DMS79 treated with DMSO at 0.1 percent for 48 hours (cell line): ENCODE results near the gene PUM1.
"Not testable (repeated sequence)": the region's sequence is repeated elsewhere in the genome, so short reads cannot be mapped to it uniquely, and the experiment has no call there.

Experiments
- DNase-seq: peaks from one replicate; lab custom pipeline; 2025; lab: John Stamatoyannopoulos, UW

Gene PUM1

DNA sequence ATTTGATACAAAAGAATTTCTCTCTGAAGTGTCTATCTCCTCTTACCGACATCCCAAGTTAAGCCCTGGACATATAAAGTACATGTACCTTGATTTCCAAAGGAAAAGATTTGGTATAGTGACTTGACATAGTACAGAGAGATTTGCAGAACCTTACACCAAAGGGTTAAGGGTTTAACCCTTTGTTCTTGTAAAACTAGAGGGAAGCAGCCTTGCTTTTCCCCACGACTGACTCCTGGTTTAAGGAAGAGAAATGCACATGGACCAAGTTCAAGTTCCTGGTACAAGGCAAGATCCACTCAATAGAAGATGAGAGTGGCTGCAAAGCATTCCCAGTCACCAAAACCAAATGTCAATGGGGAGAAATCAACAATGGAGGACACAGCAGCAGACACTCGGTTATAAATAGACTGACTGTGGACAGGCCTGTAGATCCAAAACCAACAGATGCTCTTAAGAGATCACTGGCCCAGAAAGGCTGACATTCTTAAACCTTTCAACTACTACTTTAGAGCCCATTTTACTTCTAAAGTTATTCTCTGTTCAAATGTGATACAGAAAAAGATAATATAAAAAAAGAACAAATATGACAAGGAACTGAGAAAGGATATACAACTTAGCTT is 69.4 kb downstream of the PUM1 start:
- no peak for DNase-seq

DNA sequence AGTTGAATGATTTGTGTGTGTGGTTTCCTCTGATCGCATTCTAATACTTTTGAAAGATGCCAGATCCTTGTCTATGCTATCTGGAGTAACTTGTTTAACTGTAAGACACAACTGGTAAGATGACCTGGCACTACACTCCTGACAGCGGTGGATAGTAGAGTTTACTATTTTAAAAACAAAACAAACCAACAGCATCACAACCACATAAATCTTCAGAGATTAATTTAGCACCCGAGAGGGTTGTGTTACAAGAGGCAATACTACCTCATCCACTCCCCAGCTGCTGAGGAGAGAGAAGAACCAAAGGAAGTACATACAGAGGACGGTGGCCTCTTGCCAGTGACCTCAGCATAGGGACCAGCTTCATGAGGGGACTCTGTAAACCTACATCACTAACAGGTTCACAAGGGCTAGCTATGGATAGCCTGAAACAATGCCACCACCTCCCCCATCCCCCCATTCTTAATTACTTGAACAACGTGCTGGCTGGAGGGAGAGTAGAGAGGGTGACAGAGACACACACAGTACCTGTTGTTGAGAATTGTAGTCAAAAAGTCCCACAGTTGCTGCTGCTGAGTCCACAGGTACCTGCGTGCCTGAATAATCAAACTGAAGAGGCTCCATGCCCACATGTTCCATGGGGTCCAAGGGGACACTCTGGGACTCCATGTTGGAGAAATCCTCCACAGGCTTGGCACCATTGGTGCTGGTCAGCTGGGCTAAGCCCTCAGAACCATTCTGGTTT is 73.5 kb downstream of the PUM1 start:
- DNase-seq: no peak

DNA sequence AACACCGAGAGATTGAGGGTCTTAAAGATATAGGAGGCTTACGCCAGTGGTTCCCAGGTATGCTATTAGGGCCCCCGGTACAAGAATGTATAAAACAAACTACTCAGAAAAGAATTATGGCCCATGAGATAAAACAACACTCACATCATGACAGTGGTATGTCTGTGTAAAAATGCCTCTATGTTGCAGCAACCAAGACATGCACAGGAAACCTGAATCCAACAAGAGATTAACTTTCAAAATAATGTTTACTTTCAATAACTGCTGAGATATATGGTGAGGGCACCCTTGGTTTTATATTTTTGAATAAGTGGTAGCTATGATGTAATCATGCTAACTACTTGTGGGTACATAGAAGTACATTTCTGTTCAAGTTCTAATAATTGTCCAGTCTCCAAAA is 74.9 kb downstream of the PUM1 start:
- no peak for DNase-seq

DNA sequence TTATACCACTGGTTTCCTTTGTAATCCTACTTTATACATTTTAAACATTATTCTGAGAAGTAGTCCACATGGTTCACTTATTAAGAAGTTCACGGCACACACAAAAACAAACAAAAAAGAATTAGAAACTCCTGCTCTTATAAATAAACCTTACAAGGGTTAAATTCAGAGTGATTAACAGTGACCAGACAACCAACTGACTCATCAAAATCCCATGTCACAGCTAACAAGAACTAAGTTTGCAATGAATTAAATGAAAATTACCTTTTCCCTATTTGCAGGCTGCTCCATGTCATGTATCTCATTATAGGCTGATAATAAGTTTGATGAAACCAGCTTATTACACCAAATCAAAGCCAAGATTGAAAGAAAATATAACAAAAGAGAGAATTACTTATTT is 77.5 kb downstream of the PUM1 start:
- DNase-seq: no peak

DNA sequence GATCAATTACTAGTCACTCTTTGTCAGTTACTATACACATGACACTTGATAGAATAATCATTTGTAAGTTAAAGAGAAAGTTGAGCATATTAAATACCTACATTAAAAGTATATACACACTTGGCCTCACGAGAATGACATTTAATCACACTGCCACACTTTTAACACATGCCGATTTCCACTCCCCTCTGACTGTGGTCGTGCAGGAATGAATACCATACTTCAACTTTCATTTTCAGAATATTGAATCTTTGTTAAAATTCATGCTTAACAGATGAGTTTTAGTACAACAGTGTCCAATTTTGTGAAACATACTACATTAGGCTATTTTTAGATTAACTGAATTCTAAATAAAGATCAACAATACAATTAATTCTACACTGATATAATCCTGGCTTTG is 78.8 kb downstream of the PUM1 start:
- DNase-seq: no peak

DNA sequence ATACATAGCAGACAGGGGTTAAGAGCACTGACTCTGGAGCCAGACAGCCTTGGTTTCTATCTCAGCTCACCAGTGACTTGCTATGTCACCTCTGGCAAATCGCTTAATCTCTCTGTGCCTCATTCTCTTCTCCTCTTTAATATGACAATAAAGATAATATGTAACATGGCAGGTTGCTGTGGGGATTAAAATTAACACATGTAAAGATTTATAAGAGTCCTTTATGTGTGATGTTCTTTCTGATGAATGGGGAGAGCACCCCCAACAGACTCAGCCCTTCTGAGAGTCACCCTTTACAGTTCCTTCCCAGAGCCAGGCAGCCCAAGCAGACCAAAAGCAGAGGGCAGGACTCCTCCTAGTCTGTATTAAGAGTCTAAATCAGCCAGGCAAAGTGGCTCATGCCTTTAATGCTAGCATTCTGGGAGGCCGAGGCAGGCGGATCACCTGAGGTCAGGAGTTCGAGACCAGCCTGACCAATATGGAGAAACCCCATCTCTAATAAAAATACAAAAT is 80.5 kb downstream of the PUM1 start:
- DNase-seq: no peak

DNA sequence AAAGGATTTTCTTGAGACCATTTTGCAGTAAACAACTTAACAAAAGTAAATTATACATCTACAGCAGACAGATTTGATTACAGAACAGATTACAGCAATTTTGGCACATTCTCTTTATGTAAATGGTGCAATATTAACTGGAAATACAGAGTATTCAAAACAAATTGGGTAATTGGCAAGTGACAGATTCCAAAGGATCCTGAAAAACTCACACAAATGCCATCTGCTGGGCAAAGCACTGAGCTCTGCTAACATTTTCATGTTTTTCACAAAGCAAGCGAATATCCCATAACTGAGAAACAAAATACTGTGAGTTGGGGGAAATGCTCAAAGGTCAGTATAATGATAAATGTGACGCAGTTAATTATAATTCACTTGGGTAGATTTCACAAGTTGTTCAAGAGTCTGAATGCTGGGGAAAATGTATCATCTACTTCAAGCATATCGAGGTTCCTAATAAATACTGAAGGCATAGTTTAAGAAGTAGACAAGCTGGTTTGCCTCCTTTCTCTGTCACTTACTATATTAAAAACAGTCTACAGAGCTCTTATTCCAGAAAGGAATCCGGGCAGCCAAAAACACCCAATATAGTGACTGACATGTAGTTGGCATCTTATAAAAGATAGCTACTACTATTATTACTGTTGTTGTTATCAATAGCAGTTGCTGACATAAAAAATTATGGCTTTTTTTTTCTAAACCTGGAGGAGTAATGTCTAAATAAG is 81.2 kb downstream of the PUM1 start:
- no peak for DNase-seq

DNA sequence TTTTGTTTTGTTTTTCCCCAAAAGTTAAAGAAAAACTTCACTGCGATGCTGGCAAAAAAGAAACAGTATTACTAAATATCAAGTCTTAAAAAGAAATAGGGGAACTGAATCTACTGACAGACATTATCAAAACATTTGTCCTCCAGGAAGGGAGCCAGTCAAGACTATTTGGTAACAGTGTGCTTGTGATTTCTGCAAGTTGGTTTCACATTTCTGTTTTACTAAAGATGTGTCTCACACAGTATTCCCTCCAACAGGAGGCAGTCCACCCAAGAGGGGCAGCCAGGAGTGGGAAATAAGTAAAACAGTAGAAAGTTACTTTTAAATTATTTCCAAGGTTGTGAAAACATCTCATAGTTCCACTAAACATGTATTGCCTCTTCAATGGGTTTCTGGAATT is 82.6 kb downstream of the PUM1 start:
- no peak for DNase-seq

DNA sequence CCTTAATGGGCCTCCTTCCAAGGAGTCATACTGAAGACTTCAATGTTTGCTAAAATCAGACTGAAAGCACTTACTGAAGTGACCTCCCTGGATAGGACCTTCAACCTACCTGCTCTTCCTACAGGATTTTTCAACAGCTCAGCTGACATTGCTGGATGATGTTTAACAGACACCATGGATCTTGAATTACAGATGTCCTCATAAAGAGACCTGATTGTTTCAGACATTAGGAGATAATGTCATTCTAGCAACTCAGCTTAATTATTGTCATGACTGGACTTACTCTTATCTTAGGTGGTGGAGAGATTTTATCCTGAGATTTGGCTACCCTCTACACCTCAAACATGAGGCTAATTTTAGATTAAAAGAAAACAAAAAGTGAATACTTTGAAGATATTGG is 83.1 kb downstream of the PUM1 start:
- DNase-seq: no peak

DNA sequence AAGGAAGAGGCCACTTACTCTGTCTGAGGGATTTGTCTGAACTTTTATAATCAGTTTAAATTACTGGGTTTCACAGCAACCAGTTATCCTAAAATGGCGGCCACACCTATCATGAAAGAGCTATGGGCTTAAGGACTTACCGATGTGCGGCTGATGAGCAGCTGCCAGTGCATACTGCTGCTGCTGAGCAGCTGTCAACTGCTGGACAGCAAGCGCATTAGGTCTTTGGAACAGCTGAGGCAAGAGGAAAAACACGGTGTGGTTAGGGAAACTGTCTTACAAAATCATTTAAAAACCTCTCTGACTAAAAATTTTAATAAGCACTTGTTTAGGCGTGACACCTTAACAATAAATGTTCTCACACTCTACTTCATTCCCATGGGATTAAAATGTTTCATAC is 84.3 kb downstream of the PUM1 start:
- DNase-seq: no peak

DNA sequence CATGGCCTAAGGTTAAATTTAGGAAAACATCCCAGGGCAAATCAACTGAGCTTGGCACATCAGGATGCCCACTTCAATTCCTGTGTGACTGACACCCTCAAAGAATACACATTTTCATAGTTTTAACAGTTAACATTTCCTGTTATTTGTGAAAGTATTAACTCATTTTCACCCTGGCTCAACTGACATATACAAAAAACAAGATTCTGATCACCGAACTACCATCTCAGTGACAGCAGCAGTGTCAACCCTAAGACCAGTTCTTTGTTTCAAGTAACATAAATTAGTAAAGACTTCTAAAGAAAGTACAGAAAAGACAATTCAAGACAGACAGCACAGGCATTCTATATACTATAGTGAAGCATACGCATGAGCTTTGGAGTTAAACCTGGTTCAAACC is 88.0 kb downstream of the PUM1 start:
- no peak for DNase-seq

DNA sequence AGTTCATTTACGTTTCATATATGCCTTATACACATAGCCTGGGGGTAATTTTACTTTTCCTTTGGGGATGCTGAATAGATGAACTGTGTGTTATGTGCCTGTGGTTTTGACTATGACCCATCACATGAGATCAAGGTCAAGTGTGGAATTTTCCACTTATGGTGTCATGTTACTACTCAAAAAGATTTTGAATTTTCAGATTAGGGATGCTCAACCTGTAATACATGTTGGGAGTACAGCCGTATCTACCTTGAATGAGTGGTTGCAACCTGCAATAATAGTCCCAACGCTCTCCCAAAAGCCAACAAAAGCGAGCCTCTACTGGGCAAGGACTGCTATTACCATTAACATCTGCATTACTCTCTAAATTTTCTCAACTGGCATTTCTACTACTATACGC is 88.4 kb downstream of the PUM1 start:
- peak; percentile 38 for DNase-seq

DNA sequence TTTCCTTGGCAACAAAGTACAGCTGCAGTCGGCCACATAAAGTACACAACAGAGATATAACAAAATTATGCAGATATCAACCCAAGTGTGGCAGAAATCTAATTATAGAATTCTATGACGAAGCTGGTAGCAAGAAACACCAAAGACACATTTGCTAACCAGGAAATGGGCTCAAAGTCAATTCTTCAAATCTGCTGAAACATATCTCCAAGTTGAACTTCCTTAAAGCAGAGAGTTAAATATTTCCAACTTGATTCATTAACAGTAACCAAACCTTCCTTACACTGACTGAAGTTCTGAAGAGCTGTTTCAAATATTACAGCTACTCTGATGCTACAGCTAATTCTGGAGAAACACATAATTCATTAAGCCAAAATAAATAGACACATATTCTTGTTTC is 89.4 kb downstream of the PUM1 start:
- DNase-seq: no peak

DNA sequence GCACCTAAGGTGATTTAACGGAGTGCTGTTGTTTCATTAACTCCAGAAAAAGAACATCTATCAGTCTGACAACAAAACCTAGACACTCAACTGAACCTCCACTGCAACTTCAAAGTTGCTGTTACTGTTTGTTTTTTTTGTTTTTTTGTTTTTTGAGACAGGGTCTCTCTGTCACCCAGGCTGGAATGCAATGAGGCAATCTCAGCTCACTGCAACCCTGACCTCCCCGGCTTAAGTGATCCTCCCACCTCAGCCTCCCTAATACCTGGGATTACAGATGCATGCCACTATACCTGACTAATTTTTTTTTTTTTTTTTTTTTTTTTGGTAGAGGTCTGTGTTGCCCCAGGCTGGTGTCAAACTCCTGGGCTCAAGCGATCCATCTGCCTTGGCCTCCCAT is 90.3 kb downstream of the PUM1 start:
- DNase-seq: no peak

DNA sequence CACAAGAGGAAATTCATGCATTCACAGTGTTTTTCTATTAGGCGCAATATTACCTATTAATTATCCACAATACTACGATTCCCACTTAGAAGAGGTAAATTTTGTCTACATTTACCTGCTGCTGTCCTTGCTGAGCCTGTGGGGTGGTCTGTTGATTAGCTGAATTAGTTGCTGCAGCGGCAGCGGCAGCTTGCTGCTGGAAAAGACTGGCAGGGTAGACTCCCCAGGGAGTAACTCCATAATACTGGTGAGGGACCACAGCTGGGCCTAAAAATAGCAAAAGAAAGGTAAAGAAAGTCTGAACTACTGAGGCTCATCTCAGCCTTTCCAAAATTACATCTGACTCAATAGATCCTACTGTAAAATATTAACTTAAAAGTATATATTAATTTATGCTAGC is 91.0 kb downstream of the PUM1 start:
- no peak for DNase-seq

DNA sequence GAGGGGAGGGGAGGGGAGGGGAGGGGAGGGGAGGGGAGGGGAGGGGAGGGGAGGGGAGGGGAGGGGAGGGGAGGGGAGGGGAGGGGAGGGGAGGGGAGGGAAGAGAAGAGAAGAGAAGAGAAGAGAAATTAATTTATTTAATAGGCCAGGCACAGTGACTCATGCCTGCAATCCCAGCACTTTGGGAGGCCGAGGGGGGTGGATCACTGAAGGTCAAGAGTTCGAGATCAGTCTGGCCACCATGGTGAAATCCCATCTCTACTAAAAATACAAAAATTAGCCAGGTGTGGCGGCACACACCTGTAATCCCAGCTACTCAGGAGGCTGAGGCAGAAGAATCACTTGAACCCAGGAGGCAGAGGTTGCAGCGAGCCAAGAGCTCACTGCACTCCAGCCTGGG is 93.2 kb downstream of the PUM1 start:
- not testable (repeated sequence) for DNase-seq

DNA sequence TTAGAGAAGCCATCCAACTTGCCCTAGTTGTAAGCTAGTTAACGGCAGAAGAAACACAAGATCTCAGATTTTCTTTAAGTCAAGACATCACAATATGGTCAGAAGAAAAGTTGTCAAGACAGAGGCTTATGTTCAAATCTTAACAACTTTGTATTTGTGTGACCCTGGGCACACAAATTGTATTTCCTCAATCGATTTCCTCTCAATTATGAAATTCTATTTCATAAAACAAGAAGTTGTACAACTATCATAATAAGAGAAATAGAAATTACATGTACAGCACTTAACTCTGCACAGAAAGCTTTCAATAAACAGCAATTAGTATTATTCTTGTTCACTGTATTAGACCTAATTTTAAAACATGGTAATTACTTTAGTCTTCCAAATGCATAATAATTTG is 94.0 kb downstream of the PUM1 start:
- DNase-seq: no peak

DNA sequence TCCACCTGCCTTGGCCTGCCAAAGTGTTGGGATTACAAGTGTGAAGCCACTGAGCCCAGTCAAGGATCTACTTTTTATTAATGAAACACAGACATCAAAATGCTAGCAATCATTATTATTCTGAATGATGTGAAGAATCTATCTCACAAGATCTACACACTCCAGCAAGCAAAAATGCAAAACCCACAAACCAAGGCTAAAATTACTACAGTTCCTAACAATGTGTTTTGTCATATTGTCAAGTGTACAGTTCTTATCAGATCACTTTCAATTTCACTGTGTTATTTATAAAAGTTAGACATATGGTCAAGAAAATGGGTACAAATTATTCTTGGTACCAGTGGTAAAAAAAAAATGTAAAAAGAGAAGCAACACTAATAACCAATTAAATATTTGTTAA is 95.6 kb downstream of the PUM1 start:
- DNase-seq: no peak

DNA sequence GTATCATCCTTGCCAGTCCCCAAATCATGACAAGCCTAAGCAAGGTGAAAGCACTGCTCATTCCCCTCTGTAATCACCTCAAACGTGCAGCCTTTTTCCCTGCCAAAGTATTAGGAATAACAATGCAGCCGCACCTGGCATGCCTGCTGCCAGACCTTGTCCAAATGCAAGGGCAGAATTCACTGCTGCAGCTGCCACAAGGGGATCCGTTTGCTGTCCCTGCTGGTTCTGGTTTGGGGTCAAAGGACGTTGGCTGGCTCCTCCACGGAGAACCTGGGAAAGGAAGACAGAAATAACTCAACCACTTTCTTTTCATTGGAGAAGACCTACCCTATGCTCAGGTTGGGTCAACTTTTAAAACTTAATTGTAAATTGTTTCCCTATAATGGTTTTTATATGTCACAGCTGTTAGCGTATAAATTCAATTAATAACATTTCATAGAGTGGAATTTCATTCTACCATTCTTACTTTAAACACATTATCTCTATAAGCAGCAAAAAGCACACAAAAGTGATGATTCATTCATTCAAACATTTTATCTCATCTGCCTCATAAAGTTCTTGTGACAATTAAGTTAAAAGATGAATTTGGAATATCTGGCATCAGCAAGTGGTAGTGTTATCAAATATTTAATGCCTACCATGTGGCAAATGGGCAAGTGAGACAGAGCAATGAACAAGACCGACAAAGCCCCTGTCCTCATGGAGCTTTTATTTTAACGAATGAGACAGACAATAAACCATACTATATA is 97.1 kb downstream of the PUM1 start:
- DNase-seq: peak; percentile 62

DNA sequence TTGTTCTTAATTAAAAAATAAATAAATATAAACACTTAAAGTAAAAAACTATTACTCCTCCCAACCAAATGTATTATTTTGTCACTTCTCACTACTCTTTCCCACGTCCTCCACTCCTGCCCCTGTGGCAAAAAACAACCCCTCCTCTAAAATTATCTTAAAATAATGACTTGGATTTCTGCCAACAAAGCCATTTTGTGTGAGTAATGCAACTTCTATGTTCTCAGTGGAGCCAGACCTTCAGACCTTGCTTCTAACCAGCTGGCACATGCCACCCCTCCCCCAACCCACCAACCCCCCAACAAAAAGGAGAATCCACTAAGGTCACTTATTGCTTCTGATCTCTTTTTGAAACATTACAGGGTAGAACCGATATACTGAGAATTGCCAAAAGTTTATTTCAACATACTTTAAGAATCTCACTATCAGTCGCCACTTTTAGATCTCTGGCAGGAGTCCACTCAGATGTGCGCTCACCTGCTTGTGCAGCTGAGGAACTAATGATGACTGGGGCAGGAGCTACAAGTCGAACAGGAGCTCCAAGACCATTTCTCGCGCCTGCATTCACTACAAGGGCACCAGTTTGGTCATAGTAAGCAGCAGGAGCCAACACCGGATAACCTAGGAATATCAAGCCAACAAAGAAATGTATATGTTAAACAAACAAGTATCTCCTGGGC is 98.7 kb downstream of the PUM1 start:
- peak; percentile 99 for DNase-seq

DNA sequence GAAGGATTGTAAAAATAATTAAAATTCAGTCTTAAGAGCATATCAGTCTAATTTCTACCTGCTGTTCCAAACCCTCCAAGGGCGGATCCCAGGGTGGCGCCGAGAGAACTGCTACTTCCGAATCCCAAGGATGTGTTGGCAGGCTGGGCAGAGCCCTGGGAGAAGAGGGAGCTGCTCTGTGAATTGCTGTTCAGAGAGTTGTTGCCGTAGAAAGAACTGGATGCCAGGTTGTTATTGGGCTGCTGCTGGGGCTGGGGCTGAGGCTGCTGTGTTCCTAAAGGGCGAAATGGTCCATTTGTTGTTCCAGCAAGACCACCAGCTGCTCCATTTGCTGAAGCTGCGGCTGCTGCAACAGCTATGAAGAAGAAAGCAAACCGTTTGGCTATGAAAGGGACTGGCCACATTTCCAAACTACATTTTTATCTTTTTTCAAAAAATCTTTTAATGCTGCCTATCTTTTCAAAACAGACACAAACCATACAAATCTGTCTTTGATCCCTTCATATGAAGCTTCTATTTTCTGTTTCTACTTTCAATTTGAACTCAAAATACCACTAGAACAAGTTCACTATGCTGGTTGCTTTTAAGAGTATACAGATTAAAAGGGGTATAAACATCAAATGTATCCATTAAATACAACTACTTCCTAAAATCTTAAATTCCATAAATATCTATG is 99.5 kb downstream of the PUM1 start:
- DNase-seq: peak; percentile 73
